Measurements from ENCODE around the gene IGLL1. TPM values are rescaled to one million over a fixed set of nuclear protein-coding genes. Genes with fewer than 3 reads are reported as not detected.

IGLL1 gene
- total RNA-seq, 2 donors from 2014 or later = not detected

- H3K27ac ChIP-seq = peak overlapping the region in 1 of 4 donors; percentile 19
- H3K36me3 ChIP-seq (replicated peaks in 1 of 2; ENCODE audit: insufficient read depth in 1 of 2, low read depth in 2 of 2) = no peaks in the 10 kb centered on the region
- no peak overlapping the region for H3K4me3 ChIP-seq
- intact Hi-C loops (cut with DNase I) = no loop called here
- no peaks in the 10 kb centered on the region for H3K9me3 ChIP-seq
- peak; percentile 10 to 38 (median 28) for DNase-seq
- WGBS, 2 donors = 1 to 3% methylated on average over 6 to 63 of the region's 73 CpGs
- peak; percentile 46 for ATAC-seq
- H3K27me3 ChIP-seq = no peaks in the 10 kb centered on the region
- peaks cover 25% of the 10 kb centered on the region for H3K4me1 ChIP-seq
- TF ChIP-seq, protein P1, sequence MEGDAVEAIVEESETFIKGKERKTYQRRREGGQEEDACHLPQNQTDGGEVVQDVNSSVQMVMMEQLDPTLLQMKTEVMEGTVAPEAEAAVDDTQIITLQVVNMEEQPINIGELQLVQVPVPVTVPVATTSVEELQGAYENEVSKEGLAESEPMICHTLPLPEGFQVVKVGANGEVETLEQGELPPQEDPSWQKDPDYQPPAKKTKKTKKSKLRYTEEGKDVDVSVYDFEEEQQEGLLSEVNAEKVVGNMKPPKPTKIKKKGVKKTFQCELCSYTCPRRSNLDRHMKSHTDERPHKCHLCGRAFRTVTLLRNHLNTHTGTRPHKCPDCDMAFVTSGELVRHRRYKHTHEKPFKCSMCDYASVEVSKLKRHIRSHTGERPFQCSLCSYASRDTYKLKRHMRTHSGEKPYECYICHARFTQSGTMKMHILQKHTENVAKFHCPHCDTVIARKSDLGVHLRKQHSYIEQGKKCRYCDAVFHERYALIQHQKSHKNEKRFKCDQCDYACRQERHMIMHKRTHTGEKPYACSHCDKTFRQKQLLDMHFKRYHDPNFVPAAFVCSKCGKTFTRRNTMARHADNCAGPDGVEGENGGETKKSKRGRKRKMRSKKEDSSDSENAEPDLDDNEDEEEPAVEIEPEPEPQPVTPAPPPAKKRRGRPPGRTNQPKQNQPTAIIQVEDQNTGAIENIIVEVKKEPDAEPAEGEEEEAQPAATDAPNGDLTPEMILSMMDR (IDR thresholded peaks at IDR 0.05) = no peak
- no peak for TF ChIP-seq POLR2A (IDR thresholded peaks at IDR 0.05)
Observed at GRCh38 chr22:23565915-23566704, 14.0 kb downstream of the IGLL1 start.

DNA sequence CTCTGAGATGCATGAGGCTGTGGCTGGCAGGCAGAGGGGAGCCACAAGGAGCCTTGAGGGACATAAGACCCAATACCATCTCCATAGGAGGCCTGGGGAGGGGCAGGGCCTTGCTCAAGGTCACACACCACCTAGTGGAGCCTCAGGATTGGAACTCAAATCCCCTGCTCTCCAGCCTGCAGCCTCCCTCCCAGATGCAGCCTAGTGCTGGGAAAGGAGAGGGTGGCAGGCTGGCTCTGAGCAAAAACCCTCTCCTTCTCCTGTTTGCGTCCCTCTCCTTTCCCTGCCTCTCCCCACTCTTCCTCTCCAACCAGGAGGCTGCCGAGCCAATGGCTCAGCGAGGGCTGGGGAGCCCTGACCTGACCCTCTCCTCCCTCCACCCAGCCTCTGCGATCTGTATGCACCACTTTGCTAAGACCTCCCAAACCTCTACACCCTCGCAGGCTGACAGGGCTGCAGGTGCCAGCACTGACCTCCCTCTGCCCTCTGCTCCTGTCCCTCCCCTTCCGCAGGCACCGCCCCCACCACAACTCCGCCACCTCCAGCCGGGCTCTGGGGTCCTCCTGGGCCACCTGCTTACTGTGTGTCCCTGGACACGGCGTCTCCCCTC is 14.7 kb downstream of the IGLL1 start:
- intact Hi-C loops (cut with DNase I) = no loop called here
- DNase-seq (peak in 1 of 4 donors; percentile 17), ATAC-seq (peak; percentile 15)
- Histone ChIP-seq H3K36me3 (replicated peaks in 1 of 2; ENCODE audit: insufficient read depth in 1 of 2, low read depth in 2 of 2) (no peaks in the 10 kb centered on the region), H3K4me1 (peaks cover 25% of the 10 kb centered on the region), H3K4me3 (no peak overlapping the region), H3K27ac (no peak overlapping the region), H3K27me3 (no peaks in the 10 kb centered on the region), H3K9me3 (no peaks in the 10 kb centered on the region)
- WGBS, 2 donors = 18 to 19% methylated on average over 9 to 11 of the region's 11 CpGs
- TF ChIP-seq, protein P1 (IDR thresholded peaks at IDR 0.05) = no peak
- TF ChIP-seq POLR2A (IDR thresholded peaks at IDR 0.05) = no peak

DNA sequence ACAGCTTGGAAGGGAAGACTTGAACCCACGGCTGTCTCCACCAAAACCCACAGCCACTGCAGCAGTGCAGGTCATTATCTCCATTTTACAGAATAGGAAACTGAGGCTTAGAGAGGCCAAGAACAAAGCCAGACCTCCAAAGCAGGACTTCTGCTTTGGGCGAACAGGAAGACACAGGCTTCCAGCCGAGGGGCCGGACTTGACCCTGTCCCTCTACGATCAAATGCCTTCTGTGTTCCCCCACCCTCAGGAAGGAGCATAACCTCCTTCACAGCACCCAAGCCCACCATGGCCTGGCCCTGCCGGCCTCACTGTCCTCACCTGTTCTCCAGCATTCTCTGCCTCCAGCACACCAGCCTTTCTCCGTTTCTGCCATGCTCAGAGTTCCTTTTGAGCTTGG is 15.8 kb downstream of the IGLL1 start:
- DNase-seq (no peak), ATAC-seq (no peak)
- Histone ChIP-seq H3K27ac (no peak overlapping the region), H3K4me3 (no peak overlapping the region), H3K27me3 (no peaks in the 10 kb centered on the region), H3K9me3 (no peaks in the 10 kb centered on the region), H3K36me3 (replicated peaks in 1 of 2; ENCODE audit: insufficient read depth in 1 of 2, low read depth in 2 of 2) (no peaks in the 10 kb centered on the region), H3K4me1 (peaks cover 25% of the 10 kb centered on the region)
- TF ChIP-seq, protein P1 (IDR thresholded peaks at IDR 0.05) = no peak
- no peak for TF ChIP-seq POLR2A (IDR thresholded peaks at IDR 0.05)
- 85 to 90% methylated on average over 3 to 7 of the region's 7 CpGs for WGBS, 2 donors
- intact Hi-C loops (cut with DNase I) = no loop called here

GRCh38 chr22:23563111-23563510 is 17.0 kb downstream of the IGLL1 start:
- Histone ChIP-seq H3K4me3 (no peak overlapping the region), H3K4me1 (peaks cover 25% of the 10 kb centered on the region), H3K27ac (no peak overlapping the region), H3K36me3 (replicated peaks in 1 of 2; ENCODE audit: insufficient read depth in 1 of 2, low read depth in 2 of 2) (no peaks in the 10 kb centered on the region), H3K9me3 (no peaks in the 10 kb centered on the region), H3K27me3 (no peaks in the 10 kb centered on the region)
- DNase-seq (no peak), ATAC-seq (no peak)
- intact Hi-C loops (cut with DNase I) = no loop called here
- 89 to 95% methylated on average over 9 of the region's 9 CpGs for WGBS, 2 donors
- TF ChIP-seq, protein P1 (IDR thresholded peaks at IDR 0.05) = no peak
- no peak for TF ChIP-seq POLR2A (IDR thresholded peaks at IDR 0.05)
